ENCODE data around the gene PCSK5. TPM values are rescaled to one million over a fixed set of nuclear protein-coding genes. Genes with fewer than 3 reads are reported as not detected.

PCSK5 gene
- polyA plus RNA-seq, 3 donors: 4.8 to 13.0 (median 7.1) TPM

GRCh38 chr9:76191493-76191892 lies 301.0 kb downstream of the PCSK5 start:
- TF ChIP-seq, protein P1, sequence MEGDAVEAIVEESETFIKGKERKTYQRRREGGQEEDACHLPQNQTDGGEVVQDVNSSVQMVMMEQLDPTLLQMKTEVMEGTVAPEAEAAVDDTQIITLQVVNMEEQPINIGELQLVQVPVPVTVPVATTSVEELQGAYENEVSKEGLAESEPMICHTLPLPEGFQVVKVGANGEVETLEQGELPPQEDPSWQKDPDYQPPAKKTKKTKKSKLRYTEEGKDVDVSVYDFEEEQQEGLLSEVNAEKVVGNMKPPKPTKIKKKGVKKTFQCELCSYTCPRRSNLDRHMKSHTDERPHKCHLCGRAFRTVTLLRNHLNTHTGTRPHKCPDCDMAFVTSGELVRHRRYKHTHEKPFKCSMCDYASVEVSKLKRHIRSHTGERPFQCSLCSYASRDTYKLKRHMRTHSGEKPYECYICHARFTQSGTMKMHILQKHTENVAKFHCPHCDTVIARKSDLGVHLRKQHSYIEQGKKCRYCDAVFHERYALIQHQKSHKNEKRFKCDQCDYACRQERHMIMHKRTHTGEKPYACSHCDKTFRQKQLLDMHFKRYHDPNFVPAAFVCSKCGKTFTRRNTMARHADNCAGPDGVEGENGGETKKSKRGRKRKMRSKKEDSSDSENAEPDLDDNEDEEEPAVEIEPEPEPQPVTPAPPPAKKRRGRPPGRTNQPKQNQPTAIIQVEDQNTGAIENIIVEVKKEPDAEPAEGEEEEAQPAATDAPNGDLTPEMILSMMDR (IDR thresholded peaks at IDR 0.05): no peak
- Histone ChIP-seq H3K27me3 (ENCODE audit: control insufficient read depth in 2 of 2, insufficient read depth in 2 of 2, low read length in 2 of 2) (no peaks in the 10 kb centered on the region), H3K27ac (ENCODE audit: low read depth in 1 of 2, low read length in 2 of 2) (no peak overlapping the region), H3K9me3 (replicated peaks in 1 of 2; ENCODE audit: control insufficient read depth in 1 of 2, insufficient read depth in 1 of 2, low read length in 2 of 2) (no peaks in the 10 kb centered on the region), H2AFZ (ENCODE audit: insufficient read depth, low read depth, low read length, poor library complexity, severe bottlenecking) (no peak overlapping the region), H3K4me2 (replicated peaks; ENCODE audit: extremely low read depth, low read length, poor library complexity, severe bottlenecking) (no peak overlapping the region), H3K4me1 (ENCODE audit: control insufficient read depth in 1 of 2, insufficient read depth in 2 of 2, low read length in 2 of 2) (no peaks in the 10 kb centered on the region), H3K36me3 (replicated peaks in 1 of 2; ENCODE audit: control insufficient read depth in 1 of 2, insufficient read depth in 2 of 2, low read length in 2 of 2) (peaks cover 15 to 58% of the 10 kb centered on the region in 2 donors), H3K9ac (ENCODE audit: insufficient read depth, low read length, poor library complexity, severe bottlenecking) (no peak overlapping the region), H3K79me2 (ENCODE audit: insufficient read depth, low read length) (no peaks in the 10 kb centered on the region), H3K4me3 (replicated peaks in 1 of 3; ENCODE audit: low read depth in 2 of 3, low read length in 3 of 3) (no peak overlapping the region), H4K20me1 (ENCODE audit: insufficient read depth, low read length) (no peaks in the 10 kb centered on the region)
- Mint-ChIP-seq H3K4me1 (no peaks in the 10 kb centered on the region), H3K9me3 (peaks cover 0 to 2% (median 0%) of the 10 kb centered on the region in 7 donors), H3K27ac (no peak overlapping the region), H3K36me3 (peaks cover 51 to 66% of the 10 kb centered on the region in 2 donors), H3K4me3 (no peak overlapping the region), H3K27me3 (ENCODE audit: low read depth in 3 of 3) (no peaks in the 10 kb centered on the region)
- 100% methylated on average over 2 of the region's 5 CpGs for WGBS (ENCODE audit: insufficient coverage)
- no peak for DNase-seq
- intact Hi-C loops (cut with micrococcal nuclease): no loop called here

GRCh38 chr9:76192013-76192412 lies 301.5 kb downstream of the PCSK5 start:
- no peak overlapping the region for H3K4me3 ChIP-seq (replicated peaks in 1 of 3; ENCODE audit: low read depth in 2 of 3, low read length in 3 of 3)
- H3K4me1 ChIP-seq (ENCODE audit: control insufficient read depth in 1 of 2, insufficient read depth in 2 of 2, low read length in 2 of 2): no peaks in the 10 kb centered on the region
- intact Hi-C loops (cut with micrococcal nuclease): no loop called here
- TF ChIP-seq, protein P1 (IDR thresholded peaks at IDR 0.05): no peak
- Mint-ChIP-seq H3K27me3 (ENCODE audit: low read depth in 3 of 3) (no peaks in the 10 kb centered on the region), H3K36me3 (peaks cover 49 to 62% of the 10 kb centered on the region in 2 donors), H3K9me3 (peaks cover 0 to 2% (median 0%) of the 10 kb centered on the region in 7 donors), H3K4me1 (no peaks in the 10 kb centered on the region), H3K4me3 (no peak overlapping the region), H3K27ac (no peak overlapping the region)
- WGBS (ENCODE audit: insufficient coverage): 100% methylated on average over 1 of the region's 3 CpGs
- no peak for DNase-seq
- no peak overlapping the region for H3K9ac ChIP-seq (ENCODE audit: insufficient read depth, low read length, poor library complexity, severe bottlenecking)
- H3K4me2 ChIP-seq (replicated peaks; ENCODE audit: extremely low read depth, low read length, poor library complexity, severe bottlenecking): no peak overlapping the region
- H3K79me2 ChIP-seq (ENCODE audit: insufficient read depth, low read length): no peaks in the 10 kb centered on the region
- no peak overlapping the region for H3K27ac ChIP-seq (ENCODE audit: low read depth in 1 of 2, low read length in 2 of 2)
- no peak overlapping the region for H2AFZ ChIP-seq (ENCODE audit: insufficient read depth, low read depth, low read length, poor library complexity, severe bottlenecking)
- no peaks in the 10 kb centered on the region for H4K20me1 ChIP-seq (ENCODE audit: insufficient read depth, low read length)
- peaks cover 15 to 58% of the 10 kb centered on the region in 2 donors for H3K36me3 ChIP-seq (replicated peaks in 1 of 2; ENCODE audit: control insufficient read depth in 1 of 2, insufficient read depth in 2 of 2, low read length in 2 of 2)
- no peaks in the 10 kb centered on the region for H3K9me3 ChIP-seq (replicated peaks in 1 of 2; ENCODE audit: control insufficient read depth in 1 of 2, insufficient read depth in 1 of 2, low read length in 2 of 2)
- no peaks in the 10 kb centered on the region for H3K27me3 ChIP-seq (ENCODE audit: control insufficient read depth in 2 of 2, insufficient read depth in 2 of 2, low read length in 2 of 2)
